H1 (cell line): ENCODE data around the gene ZNF415. TPM values are rescaled to one million over a fixed set of nuclear protein-coding genes. Genes with fewer than 3 reads are reported as not detected.

Experiments
- CTCF ChIA-PET: fragments of 300-600 bp; sonication (Branson Sonifier 250); formaldehyde crosslinking; loops from one replicate; lab custom pipeline; 2021; ENCODE audit not compliant: partially characterized antibody; lab: Charles Lee
- POLR2A ChIA-PET: fragments of 300-600 bp; sonication (Branson Sonifier 250); formaldehyde crosslinking; loops from one replicate; lab custom pipeline; 2021; ENCODE audit warnings: inconsistent platforms; ENCODE audit not compliant: partially characterized antibody; lab: Charles Lee
- DNase-seq, 2 experiments: peaks; one replicate each; pipeline versions ENCODE4 v3.0.0 to v3.0.0-alpha.2; 2010 to 2022; ENCODE audit warnings: low spot score in 2 of 2, low read depth in 1 of 2, mixed read lengths in 1 of 2
- FAIRE-seq: peaks from 2 replicates; lab custom pipeline; 2011; peaks lifted over from hg19 to GRCh38; lab: Jason Lieb, UNC
- H2AFZ ChIP-seq: 2 replicates; pipeline ENCODE4 v1.8.1; 2012; ENCODE audit warnings: low read length, inconsistent platforms
- H2AK5ac ChIP-seq: 2 replicates; pipeline ENCODE4 v1.6.1; 2013; ENCODE audit warnings: low read depth, low read length
- H2BK120ac ChIP-seq: replicated peaks from 2 replicates; pipeline ENCODE3; 2013; ENCODE audit warnings: low read depth, low read length, inconsistent platforms
- H2BK12ac ChIP-seq: 2 replicates; pipeline ENCODE4 v1.6.1; 2013; ENCODE audit warnings: low read depth, low read length
- H2BK15ac ChIP-seq: 2 replicates; pipeline ENCODE4 v1.6.1; 2013; ENCODE audit warnings: low read length
- H2BK20ac ChIP-seq: 2 replicates; pipeline ENCODE4 v1.6.1; 2013; ENCODE audit warnings: low read length
- H2BK5ac ChIP-seq: 2 replicates; pipeline ENCODE4 v1.6.1; 2013; ENCODE audit warnings: low read depth, low read length
- H3K14ac ChIP-seq: 2 replicates; pipeline ENCODE4 v1.6.1; 2013; ENCODE audit warnings: inconsistent platforms; ENCODE audit not compliant: insufficient read length
- H3K18ac ChIP-seq: 2 replicates; pipeline ENCODE4 v1.6.1; 2013; ENCODE audit warnings: low read length; ENCODE audit errors: extremely low read depth
- H3K23ac ChIP-seq: 2 replicates; pipeline ENCODE4 v1.6.1; 2013; ENCODE audit warnings: inconsistent platforms; ENCODE audit not compliant: insufficient read length
- H3K23me2 ChIP-seq: 2 replicates; pipeline ENCODE4 v1.6.1; 2013; ENCODE audit warnings: low read depth, low read length
- H3K27ac ChIP-seq: 2 replicates; pipeline ENCODE4 v1.6.1; 2011; ENCODE audit warnings: low read depth, low read length, inconsistent platforms
- H3K27me3 ChIP-seq, 4 experiments: replicated peaks in 1 of 4; 1 replicate in 1 of 4; 2 replicates in 3 of 4; pipeline versions ENCODE4 v1.6.1 to v1.8.1; 2011 to 2013; ENCODE audit warnings: low read length in 3 of 4, mild to moderate bottlenecking in 3 of 4, inconsistent platforms in 2 of 4, mixed read lengths in 2 of 4, moderate library complexity in 1 of 4; ENCODE audit not compliant: control insufficient read depth in 3 of 4, insufficient read depth in 3 of 4; ENCODE audit errors: extremely low read depth in 1 of 4
- H3K36me3 ChIP-seq, 4 experiments: 2 replicates each; pipeline versions ENCODE4 v1.6.1 to v1.8.1; 2011 to 2013; ENCODE audit warnings: mild to moderate bottlenecking in 4 of 4, low read length in 3 of 4, moderate library complexity in 2 of 4, control low read depth in 1 of 4, inconsistent platforms in 1 of 4; ENCODE audit not compliant: insufficient read depth in 4 of 4, control insufficient read depth in 2 of 4
- H3K4ac ChIP-seq: replicated peaks from 2 replicates; pipeline ENCODE3; 2013; ENCODE audit warnings: low read length, low read depth, mixed read lengths, inconsistent platforms; ENCODE audit not compliant: insufficient read length
- H3K4me1 ChIP-seq, 4 experiments: replicated peaks in 1 of 4; 1 replicate in 1 of 4; 2 replicates in 3 of 4; pipeline versions ENCODE4 v1.6.1 to v1.8.1; 2011 to 2013; ENCODE audit warnings: low read length in 3 of 4, inconsistent platforms in 2 of 4, mixed read lengths in 1 of 4; ENCODE audit not compliant: insufficient read depth in 4 of 4, control insufficient read depth in 3 of 4
- H3K4me2 ChIP-seq, 2 experiments: 2 replicates each; pipeline versions ENCODE4 v1.6.1 to v1.8.1; 2011 to 2013; ENCODE audit warnings: low read depth in 2 of 2, low read length in 2 of 2, control low read depth in 1 of 2, inconsistent platforms in 1 of 2, mild to moderate bottlenecking in 1 of 2; ENCODE audit not compliant: insufficient read depth in 1 of 2
- H3K4me3 ChIP-seq, 4 experiments: fragments of 200-600, 300-600 bp in 1 of 4; sonication (generic), shearing (Covaris generic), sonication (Bioruptor Twin) in 1 of 4; 2 replicates each; pipeline versions ENCODE4 v1.5.1 to v1.8.1; 2011 to 2016; ENCODE audit warnings: low read length in 4 of 4, low read depth in 3 of 4, control low read depth in 2 of 4, inconsistent platforms in 2 of 4, mild to moderate bottlenecking in 2 of 4, mixed read lengths in 1 of 4, moderate library complexity in 1 of 4; ENCODE audit not compliant: insufficient read depth in 2 of 4; ENCODE audit errors: extremely low read depth in 1 of 4
- H3K56ac ChIP-seq: replicated peaks from 2 replicates; pipeline ENCODE3; 2013; ENCODE audit warnings: low read depth, mild to moderate bottlenecking, mixed read lengths, low read length, inconsistent platforms; ENCODE audit not compliant: insufficient read length
- H3K79me1 ChIP-seq: 2 replicates; pipeline ENCODE4 v1.6.1; 2013; ENCODE audit warnings: low read depth, low read length, control low read depth
- H3K79me2 ChIP-seq, 2 experiments: 2 replicates each; pipeline versions ENCODE4 v1.6.1 to v1.8.1; 2012 to 2013; ENCODE audit warnings: low read length in 2 of 2, mild to moderate bottlenecking in 2 of 2, inconsistent platforms in 1 of 2; ENCODE audit not compliant: insufficient read depth in 2 of 2, control insufficient read depth in 1 of 2
- H3K9ac ChIP-seq, 4 experiments: replicated peaks in 1 of 4; 1 replicate in 1 of 4; 2 replicates in 3 of 4; pipeline versions ENCODE4 v1.6.1 to v1.8.1; 2011 to 2013; ENCODE audit warnings: low read depth in 3 of 4, low read length in 3 of 4, control low read depth in 2 of 4, mild to moderate bottlenecking in 2 of 4, moderate library complexity in 2 of 4, inconsistent platforms in 1 of 4; ENCODE audit errors: extremely low read depth in 1 of 4
- H3K9me3 ChIP-seq, 2 experiments: 2 replicates each; pipeline versions ENCODE4 v1.6.1 to v1.8.1; 2012 to 2013; ENCODE audit warnings: mild to moderate bottlenecking in 2 of 2, moderate library complexity in 2 of 2, control low read depth in 1 of 2, inconsistent platforms in 1 of 2, low read depth in 1 of 2, low read length in 1 of 2, mixed read lengths in 1 of 2; ENCODE audit not compliant: insufficient read depth in 2 of 2
- H4K20me1 ChIP-seq, 2 experiments: replicated peaks in 1 of 2; 2 replicates each; pipeline versions ENCODE3 to v1.8.1; 2011 to 2013; ENCODE audit warnings: inconsistent platforms in 2 of 2, low read length in 2 of 2, mild to moderate bottlenecking in 1 of 2; ENCODE audit not compliant: insufficient read depth in 2 of 2, control insufficient read depth in 1 of 2
- H4K5ac ChIP-seq: 2 replicates; pipeline ENCODE4 v1.6.1; 2013; ENCODE audit warnings: low read length, low read depth, mixed read lengths, inconsistent platforms; ENCODE audit not compliant: insufficient read length
- H4K8ac ChIP-seq: 2 replicates; pipeline ENCODE4 v1.8.0; 2013; ENCODE audit warnings: mild to moderate bottlenecking, moderate library complexity, low read length, inconsistent platforms; ENCODE audit not compliant: insufficient read depth; ENCODE audit errors: extremely low read depth
- H4K91ac ChIP-seq: replicated peaks from 2 replicates; pipeline ENCODE3; 2013; ENCODE audit warnings: low read length, mixed read lengths, inconsistent platforms; ENCODE audit not compliant: insufficient read length
- CTBP2 ChIP-seq: IDR thresholded peaks from 2 replicates; pipeline ENCODE4 v1.7.0; 2011; ENCODE audit warnings: borderline replicate concordance, mild to moderate bottlenecking, moderate library complexity, mixed read lengths, low read length; ENCODE audit not compliant: insufficient read depth, insufficient read length
- KDM5A ChIP-seq: fragments of 200-600 bp; IDR thresholded peaks from 2 replicates; pipeline ENCODE4 v1.7.1; 2012; ENCODE audit warnings: mild to moderate bottlenecking, low read length, inconsistent platforms, mixed read lengths
- MAFK ChIP-seq: IDR thresholded peaks from 2 replicates; pipeline ENCODE4 v1.6.1; 2012; ENCODE audit warnings: low read depth, mild to moderate bottlenecking, improper control_type of control experiment, low read length
- NANOG ChIP-seq: IDR thresholded peaks from 2 replicates; pipeline ENCODE4 v1.6.1; 2011; ENCODE audit warnings: low read length, low read depth, mild to moderate bottlenecking, inconsistent platforms; ENCODE audit not compliant: insufficient read depth, poor library complexity, severe bottlenecking
- POLR2AphosphoS5 ChIP-seq: IDR thresholded peaks from 2 replicates; pipeline ENCODE4 v1.6.1; 2011; ENCODE audit warnings: low read depth, low read length
- RXRA ChIP-seq: IDR thresholded peaks from 2 replicates; pipeline ENCODE4 v1.6.1; 2011; ENCODE audit warnings: low read depth, mild to moderate bottlenecking, low read length, moderate library complexity; ENCODE audit not compliant: insufficient read depth
- SP2 ChIP-seq: IDR thresholded peaks from 2 replicates; pipeline ENCODE4 v1.6.1; 2012; ENCODE audit warnings: mild to moderate bottlenecking, low read length, inconsistent platforms
- TAF7 ChIP-seq: optimal IDR thresholded peaks from 2 replicates; pipeline ENCODE3; 2011; ENCODE audit warnings: low read depth, mild to moderate bottlenecking, inconsistent platforms, low read length, moderate library complexity, borderline replicate concordance
- YY1 ChIP-seq: IDR thresholded peaks from 2 replicates; pipeline ENCODE4 v1.6.1; 2011; ENCODE audit warnings: low read depth, mild to moderate bottlenecking, low read length
- whole genome bisulfite sequencing, 2 experiments: shearing (Covaris generic) in 1 of 2; methylation state at CpG; one replicate each; pipeline versions ENCODE4 v1.1.6 to v1.1.7; 2013 to 2015; ENCODE audit warnings: low lambda C conversion rate in 2 of 2, mixed read lengths in 2 of 2, inconsistent platforms in 1 of 2, low coverage in 1 of 2, missing lambda C conversion rate in 1 of 2; ENCODE audit not compliant: insufficient replicate concordance in 2 of 2, insufficient coverage in 1 of 2, insufficient read length in 1 of 2; ENCODE audit errors: extremely low coverage in 1 of 2, missing lambda C conversion rate in 1 of 2; 5-methylcytosine and 5-hydroxymethylcytosine counted together
- polyA plus RNA-seq, 7 experiments: library from polyadenylated mRNA; depleted of rRNA in 3 of 7; stranded (reverse) in 5 of 7; unstranded in 2 of 7; fragments of >200 nt in 5 of 7; fragments of 200-250 nt in 2 of 7; gene quantifications; 1 replicate in 5 of 7; 2 replicates in 1 of 7; 4 replicates in 1 of 7; pipeline versions ENCODE4 v1.2.1 to v1.2.3, GENCODE V29; 2011 to 2013; ENCODE audit warnings: missing spikeins in 2 of 7, mixed read lengths in 2 of 7
- total RNA-seq: library from RNA; stranded (reverse); fragmentation: NEBNext Ultra II Directional; extraction: Animal tissue kit (Norgen Biotek cat#: 25700); gene quantifications from 2 replicates; pipeline ENCODE4 v1.2.1, GENCODE V29; 2021
- TF ChIP-seq, protein P1 (sequence below), 3 experiments: IDR thresholded peaks; 1 replicate in 2 of 3; 2 replicates in 1 of 3; pipeline versions ENCODE4 v1.5.1 to v1.6.1; 2011; ENCODE audit warnings: low read length in 3 of 3, mild to moderate bottlenecking in 3 of 3, inconsistent platforms in 2 of 3, low read depth in 1 of 3, moderate library complexity in 1 of 3; ENCODE audit not compliant: insufficient read depth in 1 of 3; ENCODE audit errors: control extremely low read depth in 1 of 3
- TF ChIP-seq, protein P2 (sequence below): IDR thresholded peaks from 2 replicates; pipeline ENCODE4 v1.6.1; 2012; ENCODE audit warnings: inconsistent platforms

Gene ZNF415
- total and polyA plus RNA-seq, 2 of the 8 experiments (the other 6 are each of a cell fraction or from before 2014, with no cell fraction given): 5.8 to 9.7 TPM

DNA sequence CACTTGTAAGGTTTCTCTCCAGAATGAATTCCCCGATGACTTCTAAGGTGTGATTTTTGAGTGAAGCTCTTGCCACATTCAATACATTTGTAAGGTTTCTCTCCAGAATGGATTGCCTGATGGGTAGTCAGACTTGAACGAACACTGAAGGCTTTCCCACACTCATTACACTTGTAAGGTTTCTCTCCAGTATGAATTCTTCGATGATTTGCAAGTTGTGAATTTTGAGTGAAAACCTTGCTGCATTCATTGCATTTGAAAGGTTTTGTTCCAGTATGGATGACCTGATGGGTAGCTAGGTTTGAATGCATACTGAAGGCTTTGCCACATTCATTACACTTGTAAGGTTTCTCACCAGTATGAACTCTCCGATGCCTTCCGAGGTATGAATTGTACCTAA is 63.9 kb downstream of the ZNF415 start:
- H3K4ac ChIP-seq: no peak overlapping the region
- H3K9ac ChIP-seq: no peak overlapping the region
- H2BK120ac ChIP-seq: no peak overlapping the region
- H3K79me2 ChIP-seq: no peaks in the 10 kb centered on the region
- H3K56ac ChIP-seq: no peak overlapping the region
- 96% methylated on average over 5 of the region's 5 CpGs; no CpG with 5 or more reads in 1 of the 2 experiments for WGBS, 2 experiments
- no peak for DNase-seq
- H3K79me1 ChIP-seq: no peaks in the 10 kb centered on the region
- no peak overlapping the region for H4K5ac ChIP-seq
- ChIA-PET CTCF (no interaction called here), POLR2A (interaction anchor here (1.3 kb wide), 1 partner anchor 8 kb away, joined by 3 read pairs; no protein-coding TSS in a partner anchor)
- H2AK5ac ChIP-seq: no peak overlapping the region
- H3K14ac ChIP-seq: no peak overlapping the region
- H3K4me3 ChIP-seq: no peak overlapping the region
- H3K9me3 ChIP-seq: peaks cover 35 to 45% of the 10 kb centered on the region in 2 experiments
- no peak overlapping the region for H2BK20ac ChIP-seq
- no peaks in the 10 kb centered on the region for H3K27me3 ChIP-seq
- H4K8ac ChIP-seq: no peak overlapping the region
- H2BK12ac ChIP-seq: no peak overlapping the region
- no peak overlapping the region for H3K27ac ChIP-seq
- FAIRE-seq: no peak
- H2BK5ac ChIP-seq: no peak overlapping the region
- H3K36me3 ChIP-seq: peaks cover 18 to 71% (median 44%) of the 10 kb centered on the region in 4 experiments
- no peak overlapping the region for H4K91ac ChIP-seq
- H3K4me1 ChIP-seq: no peaks in the 10 kb centered on the region
- H4K20me1 ChIP-seq: no peaks in the 10 kb centered on the region
- H2BK15ac ChIP-seq: no peak overlapping the region
- H3K23ac ChIP-seq: no peak overlapping the region
- no peak overlapping the region for H3K18ac ChIP-seq
- H3K23me2 ChIP-seq: 0 out of 2 replicates have a peak, but pooled peaks cover 2% of the 10 kb centered on the region
- no peak overlapping the region for H3K4me2 ChIP-seq
- H2AFZ ChIP-seq: no peak overlapping the region
- TF ChIP-seq, protein P1, sequence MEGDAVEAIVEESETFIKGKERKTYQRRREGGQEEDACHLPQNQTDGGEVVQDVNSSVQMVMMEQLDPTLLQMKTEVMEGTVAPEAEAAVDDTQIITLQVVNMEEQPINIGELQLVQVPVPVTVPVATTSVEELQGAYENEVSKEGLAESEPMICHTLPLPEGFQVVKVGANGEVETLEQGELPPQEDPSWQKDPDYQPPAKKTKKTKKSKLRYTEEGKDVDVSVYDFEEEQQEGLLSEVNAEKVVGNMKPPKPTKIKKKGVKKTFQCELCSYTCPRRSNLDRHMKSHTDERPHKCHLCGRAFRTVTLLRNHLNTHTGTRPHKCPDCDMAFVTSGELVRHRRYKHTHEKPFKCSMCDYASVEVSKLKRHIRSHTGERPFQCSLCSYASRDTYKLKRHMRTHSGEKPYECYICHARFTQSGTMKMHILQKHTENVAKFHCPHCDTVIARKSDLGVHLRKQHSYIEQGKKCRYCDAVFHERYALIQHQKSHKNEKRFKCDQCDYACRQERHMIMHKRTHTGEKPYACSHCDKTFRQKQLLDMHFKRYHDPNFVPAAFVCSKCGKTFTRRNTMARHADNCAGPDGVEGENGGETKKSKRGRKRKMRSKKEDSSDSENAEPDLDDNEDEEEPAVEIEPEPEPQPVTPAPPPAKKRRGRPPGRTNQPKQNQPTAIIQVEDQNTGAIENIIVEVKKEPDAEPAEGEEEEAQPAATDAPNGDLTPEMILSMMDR (IDR thresholded peaks at IDR 0.05; ENCODE audit: control extremely low read depth in 1 of 3, insufficient read depth in 1 of 3, low read depth in 1 of 3, low read length in 3 of 3): no peak
- TF ChIP-seq RXRA (no peak), SP2 (no peak), YY1 (no peak), NANOG (no peak), KDM5A (no peak), POLR2AphosphoS5 (no peak), TAF7 (no peak), MAFK (no peak), CTBP2 (no peak)
- TF ChIP-seq, protein P2, sequence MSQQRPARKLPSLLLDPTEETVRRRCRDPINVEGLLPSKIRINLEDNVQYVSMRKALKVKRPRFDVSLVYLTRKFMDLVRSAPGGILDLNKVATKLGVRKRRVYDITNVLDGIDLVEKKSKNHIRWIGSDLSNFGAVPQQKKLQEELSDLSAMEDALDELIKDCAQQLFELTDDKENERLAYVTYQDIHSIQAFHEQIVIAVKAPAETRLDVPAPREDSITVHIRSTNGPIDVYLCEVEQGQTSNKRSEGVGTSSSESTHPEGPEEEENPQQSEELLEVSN: no peak
